ENCODE measurements around the gene SGK1. TPM values are rescaled to one million over a fixed set of nuclear protein-coding genes. Genes with fewer than 3 reads are reported as not detected.

The SGK1 gene
- total and polyA plus RNA-seq, 7 donors, result 17.2 to 352 (median 35.2) TPM

GRCh38 chr6:134291156-134291555 lies 26.8 kb downstream of the SGK1 start:
- intact Hi-C loops (cut with DNase I), result no loop called here
- no peak for DNase-seq
- Histone ChIP-seq H3K4me1 (peaks cover 0 to 7% (median 4%) of the 10 kb centered on the region in 4 donors), H3K36me3 (no peaks in the 10 kb centered on the region), H3K9me3 (no peaks in the 10 kb centered on the region), H3K27me3 (no peaks in the 10 kb centered on the region), H3K27ac (no peak overlapping the region), H3K4me3 (no peak overlapping the region)
- TF ChIP-seq POLR2AphosphoS5 (IDR thresholded peaks at IDR 0.05) (no peak), CTCF (IDR thresholded peaks at IDR 0.05) (no peak), EP300 (IDR thresholded peaks at IDR 0.05) (no peak), POLR2A (IDR thresholded peaks at IDR 0.05) (no peak)
- 95% methylated on average over 4 of the region's 4 CpGs for WGBS, 2 donors

- TF ChIP-seq POLR2AphosphoS5 (IDR thresholded peaks at IDR 0.05), result no peak
- TF ChIP-seq EP300 (IDR thresholded peaks at IDR 0.05), result no peak
- TF ChIP-seq CTCF (IDR thresholded peaks at IDR 0.05), result no peak
- TF ChIP-seq POLR2A (IDR thresholded peaks at IDR 0.05), result no peak
- no peaks in the 10 kb centered on the region for H3K36me3 ChIP-seq
- H3K9me3 ChIP-seq, result no peaks in the 10 kb centered on the region
- H3K4me3 ChIP-seq, result no peak overlapping the region
- peak overlapping the region in 1 of 4 donors; percentile 41 for H3K27ac ChIP-seq
- no peak for DNase-seq
- intact Hi-C loops (cut with DNase I), result no loop called here
- no peaks in the 10 kb centered on the region for H3K4me1 ChIP-seq
- no peaks in the 10 kb centered on the region for H3K27me3 ChIP-seq
- WGBS, 2 donors, result 82 to 83% methylated on average over 1 of the region's 1 CpG
These were observed 28.7 kb downstream of the SGK1 start for GRCh38 chr6:134289204-134289575.

GRCh38 chr6:134288538-134289203 lies 29.2 kb downstream of the SGK1 start:
- Histone ChIP-seq H3K9me3 (no peaks in the 10 kb centered on the region), H3K4me3 (no peak overlapping the region), H3K27ac (peak overlapping the region in 1 of 4 donors; percentile 41), H3K27me3 (no peaks in the 10 kb centered on the region), H3K36me3 (no peaks in the 10 kb centered on the region), H3K4me1 (no peaks in the 10 kb centered on the region)
- whole genome bisulfite sequencing, 2 donors, result 42 to 72% methylated on average over 3 of the region's 3 CpGs
- intact Hi-C loops (cut with DNase I), result no loop called here
- TF ChIP-seq EP300 (IDR thresholded peaks at IDR 0.05) (no peak), POLR2AphosphoS5 (IDR thresholded peaks at IDR 0.05) (peak in 1 of 4 donors; percentile 29)
- DNase-seq, result no peak

DNA sequence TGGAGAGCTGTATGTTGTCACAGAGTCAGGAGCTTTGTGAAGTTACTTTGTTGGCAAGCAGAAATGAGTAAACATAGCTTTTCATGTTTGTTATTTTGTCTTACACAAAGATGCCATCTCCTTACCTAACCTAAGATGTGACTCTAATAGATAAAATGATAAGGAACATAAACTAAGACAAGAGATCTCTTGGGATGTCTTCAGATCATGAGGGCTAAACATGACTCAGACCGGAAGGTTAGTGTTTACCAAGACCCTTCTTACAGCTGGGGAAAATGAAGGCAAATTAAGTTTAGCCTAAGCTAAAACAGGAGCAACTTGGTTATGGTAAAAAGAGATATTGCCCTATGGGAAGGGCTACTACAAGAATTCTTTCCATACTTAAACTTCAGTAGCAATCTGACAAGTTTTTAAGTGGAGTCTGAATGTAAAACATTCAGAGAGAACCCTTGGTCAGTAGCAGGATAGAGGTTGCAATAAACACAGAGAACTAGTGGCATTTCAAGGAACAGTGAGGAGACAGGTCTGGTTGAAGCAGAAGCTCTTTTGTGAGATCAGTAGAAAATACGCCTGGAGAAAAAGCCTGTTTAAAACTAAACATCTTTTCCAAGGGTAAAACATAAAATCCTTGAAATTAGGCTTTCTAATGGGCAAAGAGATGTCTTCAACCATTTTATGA lies 29.9 kb downstream of the SGK1 start:
- TF ChIP-seq POLR2AphosphoS5 (IDR thresholded peaks at IDR 0.05) (no peak), CTCF (IDR thresholded peaks at IDR 0.05) (no peak), POLR2A (IDR thresholded peaks at IDR 0.05) (no peak), EP300 (IDR thresholded peaks at IDR 0.05) (no peak)
- intact Hi-C loops (cut with DNase I), result no loop called here
- Histone ChIP-seq H3K36me3 (no peaks in the 10 kb centered on the region), H3K27me3 (no peaks in the 10 kb centered on the region), H3K4me1 (no peaks in the 10 kb centered on the region), H3K27ac (peak overlapping the region in 1 of 4 donors; percentile 18), H3K4me3 (no peak overlapping the region), H3K9me3 (no peaks in the 10 kb centered on the region)
- no peak for DNase-seq
- 78 to 86% methylated on average over 2 of the region's 2 CpGs for WGBS, 2 donors

DNA sequence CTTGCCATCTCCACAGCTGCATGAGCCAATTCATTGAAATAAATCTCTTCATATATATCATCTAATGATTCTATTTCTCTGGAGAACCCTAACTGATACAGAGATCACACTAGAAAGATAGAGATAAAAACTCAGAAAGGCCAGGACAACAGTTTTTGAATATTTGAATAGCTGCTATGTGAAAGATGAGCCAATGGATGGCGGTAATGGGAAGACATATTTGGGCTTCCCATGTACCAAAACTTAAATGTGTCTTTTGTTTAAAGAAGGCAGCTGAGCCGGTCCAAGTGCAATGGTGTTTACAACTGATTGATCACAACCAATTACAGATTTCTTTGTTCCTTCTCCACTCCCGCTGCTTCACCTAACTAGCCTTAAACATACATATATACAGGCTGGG lies 35.1 kb downstream of the SGK1 start:
- no peaks in the 10 kb centered on the region for H3K27me3 ChIP-seq
- no peaks in the 10 kb centered on the region for H3K36me3 ChIP-seq
- intact Hi-C loops (cut with DNase I), result no loop called here
- no peaks in the 10 kb centered on the region for H3K4me1 ChIP-seq
- no peaks in the 10 kb centered on the region for H3K9me3 ChIP-seq
- WGBS, 2 donors, result 87 to 96% methylated on average over 3 of the region's 3 CpGs
- no peak for DNase-seq
- H3K4me3 ChIP-seq, result no peak overlapping the region
- no peak overlapping the region for H3K27ac ChIP-seq
- TF ChIP-seq POLR2A (IDR thresholded peaks at IDR 0.05) (no peak), CTCF (IDR thresholded peaks at IDR 0.05) (no peak), POLR2AphosphoS5 (IDR thresholded peaks at IDR 0.05) (no peak), EP300 (IDR thresholded peaks at IDR 0.05) (no peak)

Measured in sigmoid colon (tissue), 7 donors.